Retina (tissue), 1 donor: ENCODE results near the gene FDCSP.
"Not testable (repeated sequence)": the region's sequence is repeated elsewhere in the genome, so short reads cannot be mapped to it uniquely, and the experiment has no call there.

Experiments used
- DNase-seq: peaks from one replicate; pipeline ENCODE4 v3.0.0-alpha.2; 2016

FDCSP gene

GRCh38 chr4:70239884-70240591, 14.1 kb downstream of the FDCSP start:
- no peak for DNase-seq

- not testable (repeated sequence) for DNase-seq
These were observed 16.4 kb downstream of the FDCSP start, which contains the start of gene CSN3 for GRCh38 chr4:70242297-70242696. CSN3 (plus strand) TSS chr4:70242597; CDS start chr4:70244820, 2,223 bp downstream.

- no peak for DNase-seq
These were observed 17.2 kb downstream of the FDCSP start for GRCh38 chr4:70243091-70243490.

GRCh38 chr4:70251250-70251944, 25.5 kb downstream of the FDCSP start:
- no peak for DNase-seq

GRCh38 chr4:70251945-70252277, 26.0 kb downstream of the FDCSP start:
- no peak for DNase-seq

- DNase-seq, result no peak
These were observed 43.8 kb downstream of the FDCSP start for GRCh38 chr4:70269674-70270073.

GRCh38 chr4:70277121-70277520, 51.2 kb downstream of the FDCSP start:
- DNase-seq, result no peak

GRCh38 chr4:70280567-70280966, 54.6 kb downstream of the FDCSP start:
- DNase-seq, result no peak
